K562 (cell line): ENCODE data around the gene TMEM33. TPM values are rescaled to one million over a fixed set of nuclear protein-coding genes. Genes with fewer than 3 reads are reported as not detected.
A peak's percentile ranks its signal among the peaks of the same experiment; 100 is the strongest.

Experiments used
- ATAC-seq: fragments of 200-7000 bp; cut with Tn5 transposase; 3 replicates; pipeline ENCODE4 v1.9.1; 2020; ENCODE audit warnings: moderate library complexity
- BruUV-seq: library from RNA; stranded (reverse); fragments of 400-500 nt; replicated peaks from 2 replicates; lab custom pipeline; 2021; lab: Mats Ljungman, UMichigan
- CTCF ChIA-PET: fragments of 300-600 bp; formaldehyde crosslinking; extraction: SDS; loops from one replicate; lab custom pipeline; 2021; ENCODE audit warnings: low intra/inter-chr PET ratio; lab: Yijun Ruan, JAX
- POLR2A ChIA-PET: fragments of 300-600, 350-650 bp; sonication (Branson Sonifier 250); formaldehyde crosslinking; extraction: SDS; loops from one replicate; lab custom pipeline; 2021; ENCODE audit warnings: antibody characterized with exemption, inconsistent platforms; lab: Yijun Ruan, JAX
- DNase-seq, 4 experiments: peaks; one replicate each; pipeline versions ENCODE4 v3.0.0 to v3.0.0-alpha.2; 2011 to 2018; ENCODE audit warnings: low spot score in 3 of 4, mixed read lengths in 3 of 4; ENCODE audit errors: extremely low read depth in 1 of 4
- FAIRE-seq: peaks from 2 replicates; lab custom pipeline; 2011; peaks lifted over from hg19 to GRCh38; lab: Jason Lieb, UNC
- H2AFZ ChIP-seq: 2 replicates; pipeline ENCODE4 v1.6.0; 2011; ENCODE audit warnings: low read depth, low read length, control low read depth, inconsistent platforms
- H3K27ac ChIP-seq: fragments of 200-600 bp; 3 replicates; pipeline ENCODE4 v1.8.0; 2011; ENCODE audit warnings: low read depth, mild to moderate bottlenecking, control low read depth, inconsistent platforms, low read length, moderate library complexity, mixed read lengths; ENCODE audit errors: extremely low read depth
- H3K27me3 ChIP-seq, 2 experiments: fragments of 300-600 bp in 1 of 2; 2 replicates in 1 of 2; 3 replicates in 1 of 2; pipeline versions ENCODE4 v1.6.0 to v1.8.0; 2011; ENCODE audit warnings: inconsistent platforms in 2 of 2, low read length in 2 of 2, mild to moderate bottlenecking in 1 of 2, mixed read lengths in 1 of 2, moderate library complexity in 1 of 2; ENCODE audit not compliant: control insufficient read depth in 2 of 2, insufficient read depth in 2 of 2
- H3K36me3 ChIP-seq: fragments of 300-600 bp; 3 replicates; pipeline ENCODE4 v1.8.0; 2011; ENCODE audit warnings: mild to moderate bottlenecking, low read length, inconsistent platforms; ENCODE audit not compliant: control insufficient read depth, insufficient read depth
- H3K4me1 ChIP-seq, 2 experiments: fragments of 200-600 bp in 1 of 2; replicated peaks in 1 of 2; 2 replicates in 1 of 2; 3 replicates in 1 of 2; pipeline versions ENCODE4 v1.5.1 to v1.8.0; 2011; ENCODE audit warnings: inconsistent platforms in 2 of 2, low read length in 2 of 2, mild to moderate bottlenecking in 1 of 2, mixed read lengths in 1 of 2, moderate library complexity in 1 of 2; ENCODE audit not compliant: control insufficient read depth in 2 of 2, insufficient read depth in 2 of 2
- H3K4me2 ChIP-seq: 2 replicates; pipeline ENCODE4 v1.6.1; 2011; ENCODE audit warnings: low read length, control low read depth, inconsistent platforms, mixed read lengths; ENCODE audit not compliant: insufficient read depth
- H3K4me3 ChIP-seq: fragments of 200-600 bp; sonication (generic), shearing (Covaris generic); 2 replicates; pipeline ENCODE4 v1.5.1; 2016; ENCODE audit warnings: control low read depth, inconsistent platforms
- H3K79me2 ChIP-seq: fragments of 200-600 bp; 3 replicates; pipeline ENCODE4 v1.8.0; 2011; ENCODE audit warnings: low read length, inconsistent platforms; ENCODE audit not compliant: control insufficient read depth, insufficient read depth
- H3K9ac ChIP-seq, 2 experiments: 2 replicates each; pipeline versions ENCODE4 v1.6.0 to v1.6.1; 2011; ENCODE audit warnings: low read depth in 2 of 2, low read length in 2 of 2, control low read depth in 1 of 2, inconsistent platforms in 1 of 2, mild to moderate bottlenecking in 1 of 2, mixed read lengths in 1 of 2; ENCODE audit not compliant: insufficient read depth in 1 of 2
- H3K9me1 ChIP-seq: one replicate; pipeline ENCODE4 v1.6.0; 2011; ENCODE audit warnings: inconsistent platforms, mild to moderate bottlenecking, low read length, moderate library complexity; ENCODE audit not compliant: control insufficient read depth, insufficient read depth
- H3K9me3 ChIP-seq: replicated peaks from 2 replicates; pipeline ENCODE4 v1.5.1; 2011; ENCODE audit warnings: low read depth, low read length, inconsistent platforms; ENCODE audit not compliant: control insufficient read depth, insufficient read depth
- H4K20me1 ChIP-seq: replicated peaks from 2 replicates; pipeline ENCODE4 v1.6.1; 2011; ENCODE audit warnings: low read length, inconsistent platforms, mixed read lengths; ENCODE audit not compliant: control insufficient read depth, insufficient read depth
- MAFF ChIP-seq: IDR thresholded peaks from 2 replicates; pipeline ENCODE4 v1.6.1; 2012; ENCODE audit warnings: low read length, improper control_type of control experiment
- MEIS2 ChIP-seq: fragments of 450-650 bp; IDR thresholded peaks from 2 replicates; pipeline ENCODE4 v1.6.1; 2014; ENCODE audit warnings: mild to moderate bottlenecking; ENCODE audit not compliant: partially characterized antibody
- PHB2 ChIP-seq: fragments of 450-650 bp; IDR thresholded peaks from 2 replicates; pipeline ENCODE4 v1.6.1; 2017; ENCODE audit warnings: low read depth
- RAD21 ChIP-seq, 2 experiments: fragments of 250-450 bp in 1 of 2; fragments of 450-650 bp in 1 of 2; sonication (Bioruptor Pico) in 1 of 2; formaldehyde crosslinking in 1 of 2; IDR thresholded peaks in 1 of 2; conservative IDR thresholded peaks in 1 of 2; 2 replicates each; pipeline versions ENCODE4 v1.4.0 to v1.8.0; 2020 to 2022; ENCODE audit warnings: mild to moderate bottlenecking in 2 of 2, moderate library complexity in 1 of 2
- SMC3 ChIP-seq: conservative IDR thresholded peaks from 2 replicates; pipeline ENCODE4 v1.6.1; 2011; ENCODE audit warnings: low read depth, low read length, improper control_type of control experiment; ENCODE audit not compliant: insufficient read depth
- XRCC3 ChIP-seq: fragments of 450-650 bp; IDR thresholded peaks from 2 replicates; pipeline ENCODE4 v1.6.1; 2017; ENCODE audit warnings: mild to moderate bottlenecking, moderate library complexity
- ZNF316 ChIP-seq: fragments of 450-650 bp; IDR thresholded peaks from 2 replicates; pipeline ENCODE4 v1.6.1; 2016
- ZNF707 ChIP-seq: fragments of 250-450 bp; sonication (Bioruptor Pico); conservative IDR thresholded peaks from 2 replicates; pipeline ENCODE4 v1.8.0; 2022; ENCODE audit warnings: inconsistent platforms, mild to moderate bottlenecking, moderate library complexity
- WGBS: fragments of 100-300 bp; shearing (Covaris generic); methylation state at CpG from one replicate; pipeline ENCODE4 v1.1.6; 2016; ENCODE audit warnings: low coverage, mixed read lengths; ENCODE audit not compliant: insufficient coverage; ENCODE audit errors: missing lambda C conversion rate; 5-methylcytosine and 5-hydroxymethylcytosine counted together
- in situ Hi-C: fragments of 300-500 bp; cut with MboI; formaldehyde crosslinking; loops from 4 replicates; pipeline ENCODE4 v1.15.0; 2018; ENCODE audit warnings: inconsistent platforms, mixed read lengths
- intact Hi-C: fragments of 100-400 bp; cut with micrococcal nuclease; formaldehyde crosslinking; loops from 2 replicates; pipeline ENCODE4 v1.14.2; 2022
- polyA plus RNA-seq, 8 experiments: library from polyadenylated mRNA; depleted of rRNA in 4 of 8; stranded (reverse) in 5 of 8; unstranded in 3 of 8; fragments of >200 nt; fragmentation: Nextera tagmentation in 2 of 8; fragmentation: Illumina TruSeq in 1 of 8; extraction: Ambion mirVana in 2 of 8; extraction: Trizol in 1 of 8; gene quantifications; 2 replicates each; pipeline versions ENCODE4 v1.2.1 to v1.2.3, GENCODE V29; 2011 to 2014; ENCODE audit warnings: inconsistent platforms in 1 of 8, missing spikeins in 1 of 8
- total RNA-seq, 7 experiments: library from RNA; depleted of rRNA in 6 of 7; stranded (reverse); fragments of >200 nt in 6 of 7; fragmentation: Illumina TruSeq in 2 of 7; extraction: Trizol in 2 of 7; gene quantifications; 2 replicates each; pipeline versions ENCODE4 v1.2.1 to v1.2.3, GENCODE V29; 2011 to 2021; ENCODE audit warnings: low replicate concordance in 1 of 7
- TF ChIP-seq, protein P1 (sequence below): fragments of 450-650 bp; IDR thresholded peaks from 2 replicates; pipeline ENCODE4 v1.6.1; 2016
- TF ChIP-seq, protein P2 (sequence below): fragments of 450-650 bp; formaldehyde crosslinking; IDR thresholded peaks from 2 replicates; pipeline ENCODE4 v1.4.0; 2020; ENCODE audit warnings: mild to moderate bottlenecking, moderate library complexity
- TF ChIP-seq, protein P3 (sequence below), 3 experiments: IDR thresholded peaks in 2 of 3; conservative IDR thresholded peaks in 1 of 3; 2 replicates each; pipeline ENCODE4 v1.5.1; 2011 to 2012; ENCODE audit warnings: low read length in 3 of 3, mild to moderate bottlenecking in 3 of 3, control low read depth in 2 of 3, improper control_type of control experiment in 1 of 3, inconsistent platforms in 1 of 3, low read depth in 1 of 3, mixed read lengths in 1 of 3, moderate library complexity in 1 of 3; ENCODE audit not compliant: insufficient read depth in 2 of 3
- TF ChIP-seq, protein P4 (sequence below): IDR thresholded peaks from 2 replicates; pipeline ENCODE4 v1.6.1; 2012; ENCODE audit warnings: low read depth, low read length, improper control_type of control experiment, borderline replicate concordance

TMEM33 gene
- total and polyA plus RNA-seq, 9 of the 15 experiments (the other 6 are each of a cell fraction or from before 2014, with no cell fraction given) = 16.8 to 85.9 (median 67.9) TPM

DNA sequence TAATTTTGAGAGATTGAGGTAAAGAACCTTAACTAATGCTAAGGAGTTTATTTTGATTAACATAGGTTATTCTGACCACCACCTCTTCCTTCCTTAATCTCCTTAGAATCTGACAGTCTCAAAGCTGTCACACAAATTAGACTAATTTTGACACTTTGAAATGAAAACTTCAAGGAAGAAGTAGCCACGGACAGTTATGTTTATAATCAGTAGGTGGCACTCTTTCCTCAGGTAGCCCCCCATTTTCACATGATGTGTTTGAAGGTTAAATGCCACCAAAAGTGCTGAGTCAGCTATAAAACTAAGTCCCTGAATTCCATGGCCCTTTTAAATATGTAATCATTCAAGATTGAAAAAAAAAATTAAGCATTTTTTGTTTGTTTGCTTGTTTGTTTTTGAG lies 22.4 kb downstream of the TMEM33 start:
- POLR2A ChIA-PET = interaction anchor here (0.6 to 0.8 kb wide), 2 partner anchors 13 to 530 kb away, joined by 3 read pairs; no protein-coding TSS in a partner anchor
- FAIRE-seq = peak; percentile 80
- TF ChIP-seq RAD21 (CRISPR knock-in tag; conservative IDR thresholded peaks at IDR 0.05 in 1 of 2, IDR thresholded peaks at IDR 0.05 in 1 of 2) (peak; percentile 57 to 69), MEIS2 (peak; percentile 44), PHB2 (no peak), XRCC3 (no peak), SMC3 (peak; percentile 48; the same call in 1 of the 2 replicates), MAFF (peak; percentile 100), ZNF707 (no peak), ZNF316 (peak; percentile 100)
- TF ChIP-seq, protein P1, sequence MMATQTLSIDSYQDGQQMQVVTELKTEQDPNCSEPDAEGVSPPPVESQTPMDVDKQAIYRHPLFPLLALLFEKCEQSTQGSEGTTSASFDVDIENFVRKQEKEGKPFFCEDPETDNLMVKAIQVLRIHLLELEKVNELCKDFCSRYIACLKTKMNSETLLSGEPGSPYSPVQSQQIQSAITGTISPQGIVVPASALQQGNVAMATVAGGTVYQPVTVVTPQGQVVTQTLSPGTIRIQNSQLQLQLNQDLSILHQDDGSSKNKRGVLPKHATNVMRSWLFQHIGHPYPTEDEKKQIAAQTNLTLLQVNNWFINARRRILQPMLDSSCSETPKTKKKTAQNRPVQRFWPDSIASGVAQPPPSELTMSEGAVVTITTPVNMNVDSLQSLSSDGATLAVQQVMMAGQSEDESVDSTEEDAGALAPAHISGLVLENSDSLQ = peak; percentile 52
- TF ChIP-seq, protein P2, sequence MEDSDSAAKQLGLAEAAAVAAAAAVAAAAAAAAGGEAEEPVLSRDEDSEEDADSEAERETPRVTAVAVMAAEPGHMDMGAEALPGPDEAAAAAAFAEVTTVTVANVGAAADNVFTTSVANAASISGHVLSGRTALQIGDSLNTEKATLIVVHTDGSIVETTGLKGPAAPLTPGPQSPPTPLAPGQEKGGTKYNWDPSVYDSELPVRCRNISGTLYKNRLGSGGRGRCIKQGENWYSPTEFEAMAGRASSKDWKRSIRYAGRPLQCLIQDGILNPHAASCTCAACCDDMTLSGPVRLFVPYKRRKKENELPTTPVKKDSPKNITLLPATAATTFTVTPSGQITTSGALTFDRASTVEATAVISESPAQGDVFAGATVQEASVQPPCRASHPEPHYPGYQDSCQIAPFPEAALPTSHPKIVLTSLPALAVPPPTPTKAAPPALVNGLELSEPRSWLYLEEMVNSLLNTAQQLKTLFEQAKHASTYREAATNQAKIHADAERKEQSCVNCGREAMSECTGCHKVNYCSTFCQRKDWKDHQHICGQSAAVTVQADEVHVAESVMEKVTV (CRISPR knock-in tag) = peak; percentile 46; the same call in 1 of the 2 replicates
- TF ChIP-seq, protein P3, sequence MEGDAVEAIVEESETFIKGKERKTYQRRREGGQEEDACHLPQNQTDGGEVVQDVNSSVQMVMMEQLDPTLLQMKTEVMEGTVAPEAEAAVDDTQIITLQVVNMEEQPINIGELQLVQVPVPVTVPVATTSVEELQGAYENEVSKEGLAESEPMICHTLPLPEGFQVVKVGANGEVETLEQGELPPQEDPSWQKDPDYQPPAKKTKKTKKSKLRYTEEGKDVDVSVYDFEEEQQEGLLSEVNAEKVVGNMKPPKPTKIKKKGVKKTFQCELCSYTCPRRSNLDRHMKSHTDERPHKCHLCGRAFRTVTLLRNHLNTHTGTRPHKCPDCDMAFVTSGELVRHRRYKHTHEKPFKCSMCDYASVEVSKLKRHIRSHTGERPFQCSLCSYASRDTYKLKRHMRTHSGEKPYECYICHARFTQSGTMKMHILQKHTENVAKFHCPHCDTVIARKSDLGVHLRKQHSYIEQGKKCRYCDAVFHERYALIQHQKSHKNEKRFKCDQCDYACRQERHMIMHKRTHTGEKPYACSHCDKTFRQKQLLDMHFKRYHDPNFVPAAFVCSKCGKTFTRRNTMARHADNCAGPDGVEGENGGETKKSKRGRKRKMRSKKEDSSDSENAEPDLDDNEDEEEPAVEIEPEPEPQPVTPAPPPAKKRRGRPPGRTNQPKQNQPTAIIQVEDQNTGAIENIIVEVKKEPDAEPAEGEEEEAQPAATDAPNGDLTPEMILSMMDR (IDR thresholded peaks at IDR 0.05 in 2 of 3, conservative IDR thresholded peaks at IDR 0.05 in 1 of 3; ENCODE audit: insufficient read depth in 2 of 3, low read depth in 1 of 3, low read length in 3 of 3) = peak; percentile 58 to 81 (median 62)
- TF ChIP-seq, protein P4, sequence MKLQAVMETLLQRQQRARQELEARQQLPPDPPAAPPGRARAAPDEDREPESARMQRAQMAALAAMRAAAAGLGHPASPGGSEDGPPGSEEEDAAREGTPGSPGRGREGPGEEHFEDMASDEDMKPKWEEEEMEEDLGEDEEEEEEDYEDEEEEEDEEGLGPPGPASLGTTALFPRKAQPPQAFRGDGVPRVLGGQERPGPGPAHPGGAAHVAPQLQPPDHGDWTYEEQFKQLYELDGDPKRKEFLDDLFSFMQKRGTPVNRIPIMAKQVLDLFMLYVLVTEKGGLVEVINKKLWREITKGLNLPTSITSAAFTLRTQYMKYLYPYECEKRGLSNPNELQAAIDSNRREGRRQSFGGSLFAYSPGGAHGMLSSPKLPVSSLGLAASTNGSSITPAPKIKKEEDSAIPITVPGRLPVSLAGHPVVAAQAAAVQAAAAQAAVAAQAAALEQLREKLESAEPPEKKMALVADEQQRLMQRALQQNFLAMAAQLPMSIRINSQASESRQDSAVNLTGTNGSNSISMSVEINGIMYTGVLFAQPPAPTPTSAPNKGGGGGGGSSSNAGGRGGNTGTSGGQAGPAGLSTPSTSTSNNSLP = peak; percentile 78; the same call in 1 of the 2 replicates

More for the DNA sequence above, 22.4 kb downstream of the TMEM33 start:
- BruUV-seq = no TSS peak
- Histone ChIP-seq H4K20me1 (no peaks in the 10 kb centered on the region), H2AFZ (no peak overlapping the region), H3K27me3 (no peaks in the 10 kb centered on the region), H3K36me3 (peaks cover 38% of the 10 kb centered on the region), H3K4me2 (no peak overlapping the region), H3K9me1 (no peaks in the 10 kb centered on the region), H3K4me1 (no peaks in the 10 kb centered on the region), H3K9ac (no peak overlapping the region), H3K9me3 (no peaks in the 10 kb centered on the region), H3K4me3 (no peak overlapping the region), H3K79me2 (no peaks in the 10 kb centered on the region), H3K27ac (no peak overlapping the region)
- ATAC-seq (peak; percentile 86), DNase-seq (peak; percentile 38 to 63 (median 56))
- in situ Hi-C loops = loop anchor here (25.0 kb wide), 1 partner anchor 555 kb away; no protein-coding TSS in a partner anchor
- intact Hi-C loops = loop anchor here (1.0 to 10.0 kb wide), 2 partner anchors 263 to 323 kb away; no protein-coding TSS in a partner anchor
- 9% methylated on average over 1 of the region's 1 CpG for WGBS
- CTCF ChIA-PET = interaction anchor here (0.6 to 1.3 kb wide), 4 partner anchors 265 to 907 kb away, joined by 3 to 5 read pairs (median 4); no protein-coding TSS in a partner anchor
